ENCODE results near the gene THSD4. TPM values are rescaled to one million over a fixed set of nuclear protein-coding genes. Genes with fewer than 3 reads are reported as not detected.

THSD4 gene
- polyA plus RNA-seq, 2 of the 4 experiments (the other 2 are of a cell fraction): 15.8 to 40.7 TPM

DNA sequence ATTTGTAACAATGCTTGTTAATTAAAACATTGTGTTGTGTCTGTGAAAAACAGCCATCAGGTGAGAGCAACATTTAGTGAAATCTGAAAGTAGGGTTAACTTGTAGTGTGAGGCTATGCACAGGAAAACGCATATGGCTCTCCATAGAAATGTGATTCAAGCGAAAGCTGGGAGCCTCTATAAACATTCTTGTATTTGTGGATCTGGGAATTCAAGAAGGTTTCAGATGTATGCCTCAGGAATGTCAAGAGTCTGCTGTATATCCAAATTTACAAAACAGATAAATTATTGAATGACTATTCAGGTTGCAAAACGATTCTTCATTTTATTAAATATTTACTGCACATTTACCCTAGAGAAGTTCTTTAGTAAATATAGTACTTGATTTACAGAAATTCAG, 166.0 kb downstream of the THSD4 start:
- FAIRE-seq: peak; percentile 7
- no peak overlapping the region; the same call in 2 of the 3 replicates for H3K4me2 ChIP-seq
- no peak for TF ChIP-seq MAZ (IDR thresholded peaks at IDR 0.05; ENCODE audit: borderline replicate concordance, low read depth, low read length)
- no peak for TF ChIP-seq BHLHE40 (IDR thresholded peaks at IDR 0.05; ENCODE audit: low read depth, low read length)
- no peak for TF ChIP-seq HDAC2 (IDR thresholded peaks at IDR 0.05)
- TF ChIP-seq TP53 (CRISPR knock-in tag; IDR thresholded peaks at IDR 0.05): no peak
- no peak for TF ChIP-seq RARB (CRISPR knock-in tag; IDR thresholded peaks at IDR 0.05)
- TF ChIP-seq ZSCAN20 (CRISPR knock-in tag; IDR thresholded peaks at IDR 0.05): no peak
- no peak for TF ChIP-seq NPAS2 (CRISPR knock-in tag; IDR thresholded peaks at IDR 0.05; ENCODE audit: borderline replicate concordance)
- TF ChIP-seq, protein P1, sequence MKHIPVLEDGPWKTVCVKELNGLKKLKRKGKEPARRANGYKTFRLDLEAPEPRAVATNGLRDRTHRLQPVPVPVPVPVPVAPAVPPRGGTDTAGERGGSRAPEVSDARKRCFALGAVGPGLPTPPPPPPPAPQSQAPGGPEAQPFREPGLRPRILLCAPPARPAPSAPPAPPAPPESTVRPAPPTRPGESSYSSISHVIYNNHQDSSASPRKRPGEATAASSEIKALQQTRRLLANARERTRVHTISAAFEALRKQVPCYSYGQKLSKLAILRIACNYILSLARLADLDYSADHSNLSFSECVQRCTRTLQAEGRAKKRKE (CRISPR knock-in tag; IDR thresholded peaks at IDR 0.05; ENCODE audit: low read depth): no peak
- no peak for TF ChIP-seq CBX2 (IDR thresholded peaks at IDR 0.05; ENCODE audit: borderline replicate concordance, low read depth)
- TF ChIP-seq EHF (CRISPR knock-in tag; IDR thresholded peaks at IDR 0.05): no peak
- no peak for TF ChIP-seq SREBF2 (IDR thresholded peaks at IDR 0.05)
- TF ChIP-seq HOXB5 (CRISPR knock-in tag; IDR thresholded peaks at IDR 0.05): no peak
- TF ChIP-seq CHD2 (IDR thresholded peaks at IDR 0.05; ENCODE audit: low read length, partially characterized antibody): no peak
- no peak for TF ChIP-seq ESRRA (IDR thresholded peaks at IDR 0.05; ENCODE audit: borderline replicate concordance, low read length)
- DNase-seq (ENCODE audit: low read depth in 1 of 2, low spot score in 1 of 2): no peak
- ATAC-seq: no peak
- no peaks in the 10 kb centered on the region for H3K9me3 ChIP-seq
- peak overlapping the region; percentile 81 to 88 for H3K27ac ChIP-seq
- CTCF ChIA-PET: interaction anchor here (1.3 to 3.8 kb wide), 2 partner anchors 13 to 15 kb away, joined by 4 to 20 read pairs; no protein-coding TSS in a partner anchor
- WGBS (ENCODE audit: missing lambda C conversion rate): 62% methylated on average over 3 of the region's 3 CpGs
- POLR2A ChIA-PET: no interaction called here
- no peak overlapping the region for H3K4me3 ChIP-seq
- peaks cover 60% of the 10 kb centered on the region for H3K4me1 ChIP-seq

GRCh38 chr15:71282076-71282475, 166.8 kb downstream of the THSD4 start:
- POLR2A ChIA-PET: no interaction called here
- H3K27ac ChIP-seq: peak overlapping the region; percentile 67 to 81; a peak in 5 of 6 replicates
- CTCF ChIA-PET: interaction anchor here (0.8 to 3.8 kb wide), 4 partner anchors 12 to 412 kb away, joined by 3 to 20 read pairs (median 4); partner anchors contain the start of gene THSD4

DNA sequence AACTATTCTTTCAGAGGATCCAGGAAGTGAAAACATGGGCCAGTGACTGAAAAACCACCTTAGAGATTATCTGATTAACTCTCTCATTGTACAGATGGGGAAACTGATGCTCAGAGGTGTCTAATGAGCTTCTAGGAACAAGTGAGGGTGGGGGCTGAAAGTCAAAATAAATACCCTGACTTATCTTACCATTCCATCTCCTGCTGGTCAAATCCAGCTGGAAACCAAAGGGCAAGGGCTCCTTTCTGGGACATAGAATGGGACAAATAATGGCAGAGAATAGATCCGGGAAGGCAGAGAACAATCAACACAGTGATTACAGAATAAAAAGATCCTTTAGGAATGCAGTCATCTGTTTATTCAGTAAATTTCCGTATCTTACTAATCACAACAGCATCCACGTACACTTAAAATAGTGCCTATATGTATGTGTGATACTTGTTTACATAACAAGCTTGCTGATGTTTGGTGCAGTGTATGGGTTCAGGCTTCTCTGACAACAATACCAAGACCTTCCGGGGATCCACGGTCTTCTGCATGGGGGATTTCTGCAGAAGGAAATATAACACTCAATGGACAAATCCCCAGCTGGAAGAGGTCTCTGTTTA, 173.2 kb downstream of the THSD4 start:
- H3K27ac ChIP-seq: peak overlapping the region; percentile 80 to 97
- peak; percentile 86 for FAIRE-seq
- WGBS (ENCODE audit: missing lambda C conversion rate): 24% methylated on average over 5 of the region's 5 CpGs
- TF ChIP-seq KDM5A (IDR thresholded peaks at IDR 0.05): no peak
- TF ChIP-seq SMC3 (IDR thresholded peaks at IDR 0.05): no peak
- TF ChIP-seq, protein P2, sequence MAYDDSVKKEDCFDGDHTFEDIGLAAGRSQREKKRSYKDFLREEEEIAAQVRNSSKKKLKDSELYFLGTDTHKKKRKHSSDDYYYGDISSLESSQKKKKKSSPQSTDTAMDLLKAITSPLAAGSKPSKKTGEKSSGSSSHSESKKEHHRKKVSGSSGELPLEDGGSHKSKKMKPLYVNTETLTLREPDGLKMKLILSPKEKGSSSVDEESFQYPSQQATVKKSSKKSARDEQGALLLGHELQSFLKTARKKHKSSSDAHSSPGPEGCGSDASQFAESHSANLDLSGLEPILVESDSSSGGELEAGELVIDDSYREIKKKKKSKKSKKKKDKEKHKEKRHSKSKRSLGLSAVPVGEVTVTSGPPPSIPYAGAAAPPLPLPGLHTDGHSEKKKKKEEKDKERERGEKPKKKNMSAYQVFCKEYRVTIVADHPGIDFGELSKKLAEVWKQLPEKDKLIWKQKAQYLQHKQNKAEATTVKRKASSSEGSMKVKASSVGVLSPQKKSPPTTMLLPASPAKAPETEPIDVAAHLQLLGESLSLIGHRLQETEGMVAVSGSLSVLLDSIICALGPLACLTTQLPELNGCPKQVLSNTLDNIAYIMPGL (CRISPR knock-in tag; IDR thresholded peaks at IDR 0.05; ENCODE audit: borderline replicate concordance): 0 out of 2 replicates have a peak, but pooled peaks have one; percentile 18
- TF ChIP-seq SREBF2 (IDR thresholded peaks at IDR 0.05): no peak
- TF ChIP-seq POLR2AphosphoS2 (conservative IDR thresholded peaks at IDR 0.05; ENCODE audit: low read length): no peak
- no peak for TF ChIP-seq BHLHE40 (IDR thresholded peaks at IDR 0.05; ENCODE audit: low read depth, low read length)

More at GRCh38 chr15:71282076-71282475, 166.8 kb downstream of the THSD4 start:
- no peak overlapping the region for H3K4me3 ChIP-seq
- 90% methylated on average over 3 of the region's 3 CpGs for WGBS (ENCODE audit: missing lambda C conversion rate)
- no peak overlapping the region; the same call in 2 of the 3 replicates for H3K4me2 ChIP-seq
- ATAC-seq: no peak
- H3K9me3 ChIP-seq: no peaks in the 10 kb centered on the region
- FAIRE-seq: no peak
- TF ChIP-seq FOSB (CRISPR knock-in tag; IDR thresholded peaks at IDR 0.05) (no peak), E2F6 (IDR thresholded peaks at IDR 0.05; ENCODE audit: borderline replicate concordance, low read depth) (no peak), POLR2AphosphoS2 (conservative IDR thresholded peaks at IDR 0.05; ENCODE audit: low read length) (no peak), TP53 (CRISPR knock-in tag; IDR thresholded peaks at IDR 0.05) (no peak), CHD2 (IDR thresholded peaks at IDR 0.05; ENCODE audit: low read length, partially characterized antibody) (no peak), FOSL2 (IDR thresholded peaks at IDR 0.05) (no peak), FOSL2 (CRISPR knock-in tag; IDR thresholded peaks at IDR 0.05) (no peak), CBX2 (IDR thresholded peaks at IDR 0.05; ENCODE audit: borderline replicate concordance, low read depth) (no peak), NR3C1 (IDR thresholded peaks at IDR 0.05) (no peak), KDM5A (IDR thresholded peaks at IDR 0.05) (no peak), ZFP36 (IDR thresholded peaks at IDR 0.05; ENCODE audit: borderline replicate concordance, partially characterized antibody) (no peak), RCOR1 (IDR thresholded peaks at IDR 0.05; ENCODE audit: low read depth, low read length) (no peak)
- TF ChIP-seq, protein P1 (CRISPR knock-in tag; IDR thresholded peaks at IDR 0.05; ENCODE audit: low read depth): no peak
- peaks cover 52% of the 10 kb centered on the region for H3K4me1 ChIP-seq
- DNase-seq (ENCODE audit: low read depth in 1 of 2, low spot score in 1 of 2): no peak

More for the DNA sequence above, 173.2 kb downstream of the THSD4 start:
- ChIA-PET CTCF (interaction anchor here (1.0 to 1.4 kb wide), 3 partner anchors 10 to 14 kb away, joined by 3 read pairs; no protein-coding TSS in a partner anchor), POLR2A (interaction anchor here (0.6 kb wide), 1 partner anchor 210 kb away, joined by 5 read pairs; no protein-coding TSS in a partner anchor)
- ATAC-seq: peak; percentile 38 to 74; a peak in 4 of 6 replicates
- H3K4me3 ChIP-seq: no peak overlapping the region
- peak overlapping the region; percentile 44 for H3K4me2 ChIP-seq
- peak in 1 of 2 experiments; percentile 60 for DNase-seq (ENCODE audit: low read depth in 1 of 2, low spot score in 1 of 2)
- peaks cover 7% of the 10 kb centered on the region; the same call in 1 of the 3 replicates for H3K9me3 ChIP-seq
- peaks cover 47% of the 10 kb centered on the region for H3K4me1 ChIP-seq

Data from A549 (cell line).